Endothelial cell (in vitro differentiated cells): ENCODE data around the gene ZAR1L. TPM values are rescaled to one million over a fixed set of nuclear protein-coding genes. Genes with fewer than 3 reads are reported as not detected.
"Not testable (repeated sequence)": the region's sequence is repeated elsewhere in the genome, so short reads cannot be mapped to it uniquely, and the experiment has no call there.

ENCODE experiments used
- DNase-seq: peaks from one replicate; pipeline ENCODE4 v3.0.0; 2021; ENCODE audit warnings: low spot score
- H3K27ac Mint-ChIP-seq: one replicate; pipeline ENCODE4 v1.8.0; 2021; ENCODE audit warnings: mixed read lengths, inconsistent platforms; ENCODE audit not compliant: unreplicated experiment
- H3K27me3 Mint-ChIP-seq: one replicate; pipeline ENCODE4 v1.8.0; 2021; ENCODE audit warnings: mild to moderate bottlenecking, moderate library complexity, mixed read lengths, inconsistent platforms; ENCODE audit not compliant: unreplicated experiment
- H3K36me3 Mint-ChIP-seq: one replicate; pipeline ENCODE4 v1.8.0; 2021; ENCODE audit warnings: mild to moderate bottlenecking, low read depth, mixed read lengths, inconsistent platforms; ENCODE audit not compliant: unreplicated experiment
- H3K4me1 Mint-ChIP-seq: one replicate; pipeline ENCODE4 v1.8.0; 2021; ENCODE audit warnings: mild to moderate bottlenecking, mixed read lengths, inconsistent platforms; ENCODE audit not compliant: unreplicated experiment
- H3K4me3 Mint-ChIP-seq: one replicate; pipeline ENCODE4 v1.8.0; 2021; ENCODE audit warnings: mild to moderate bottlenecking, mixed read lengths, inconsistent platforms; ENCODE audit not compliant: unreplicated experiment
- H3K9me3 Mint-ChIP-seq: one replicate; pipeline ENCODE4 v1.8.0; 2021; ENCODE audit warnings: mixed read lengths, inconsistent platforms; ENCODE audit not compliant: unreplicated experiment
- long read RNA-seq: library from polyadenylated mRNA; unstranded; transcript quantifications from one replicate; pipeline ENCODE4 v2.0.0, GENCODE V29; 2020; ENCODE audit not compliant: unreplicated experiment
- total RNA-seq: library from RNA; stranded (reverse); fragmentation: NEBNext Ultra II Directional; extraction: Animal tissue kit (Norgen Biotek cat#: 25700); gene quantifications from one replicate; pipeline ENCODE4 v1.2.1, GENCODE V29; 2021; ENCODE audit not compliant: unreplicated experiment
- TF ChIP-seq, protein P1 (sequence below): fragments of 200-600 bp; sonication (generic); IDR thresholded peaks from one replicate; pipeline ENCODE4 v1.5.0; 2021; ENCODE audit warnings: antibody characterized with exemption; ENCODE audit not compliant: unreplicated experiment

Gene ZAR1L
- total RNA-seq, result not detected
- long read RNA-seq, result 0 reads

DNA sequence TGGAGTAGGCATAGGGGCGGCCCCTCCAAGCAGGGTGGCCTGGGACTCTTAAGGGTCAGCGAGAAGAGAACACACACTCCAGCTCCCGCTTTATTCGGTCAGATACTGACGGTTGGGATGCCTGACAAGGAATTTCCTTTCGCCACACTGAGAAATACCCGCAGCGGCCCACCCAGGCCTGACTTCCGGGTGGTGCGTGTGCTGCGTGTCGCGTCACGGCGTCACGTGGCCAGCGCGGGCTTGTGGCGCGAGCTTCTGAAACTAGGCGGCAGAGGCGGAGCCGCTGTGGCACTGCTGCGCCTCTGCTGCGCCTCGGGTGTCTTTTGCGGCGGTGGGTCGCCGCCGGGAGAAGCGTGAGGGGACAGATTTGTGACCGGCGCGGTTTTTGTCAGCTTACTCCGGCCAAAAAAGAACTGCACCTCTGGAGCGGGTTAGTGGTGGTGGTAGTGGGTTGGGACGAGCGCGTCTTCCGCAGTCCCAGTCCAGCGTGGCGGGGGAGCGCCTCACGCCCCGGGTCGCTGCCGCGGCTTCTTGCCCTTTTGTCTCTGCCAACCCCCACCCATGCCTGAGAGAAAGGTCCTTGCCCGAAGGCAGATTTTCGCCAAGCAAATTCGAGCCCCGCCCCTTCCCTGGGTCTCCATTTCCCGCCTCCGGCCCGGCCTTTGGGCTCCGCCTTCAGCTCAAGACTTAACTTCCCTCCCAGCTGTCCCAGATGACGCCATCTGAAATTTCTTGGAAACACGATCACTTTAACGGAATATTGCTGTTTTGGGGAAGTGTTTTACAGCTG, at the start of gene ZAR1L, which contains the start of gene BRCA2:
TSS of gene ZAR1L (minus strand) at position 126 of the 790 bp plus-strand sequence. CDS start 3,438 bp downstream, outside the sequence.
TSS of gene BRCA2 (plus strand) at position 271 of the 790 bp plus-strand sequence. CDS start 953 bp downstream, outside the sequence.
- Mint-ChIP-seq H3K36me3 (no peaks in the 10 kb centered on the region), H3K4me3 (peak within 1 kb of the TSS; percentile 93), H3K9me3 (no peaks in the 10 kb centered on the region), H3K27ac (peak within 1 kb of the TSS; percentile 98), H3K27me3 (peaks cover 2% of the 10 kb centered on the region), H3K4me1 (peaks cover 2% of the 10 kb centered on the region)
- TF ChIP-seq, protein P1, sequence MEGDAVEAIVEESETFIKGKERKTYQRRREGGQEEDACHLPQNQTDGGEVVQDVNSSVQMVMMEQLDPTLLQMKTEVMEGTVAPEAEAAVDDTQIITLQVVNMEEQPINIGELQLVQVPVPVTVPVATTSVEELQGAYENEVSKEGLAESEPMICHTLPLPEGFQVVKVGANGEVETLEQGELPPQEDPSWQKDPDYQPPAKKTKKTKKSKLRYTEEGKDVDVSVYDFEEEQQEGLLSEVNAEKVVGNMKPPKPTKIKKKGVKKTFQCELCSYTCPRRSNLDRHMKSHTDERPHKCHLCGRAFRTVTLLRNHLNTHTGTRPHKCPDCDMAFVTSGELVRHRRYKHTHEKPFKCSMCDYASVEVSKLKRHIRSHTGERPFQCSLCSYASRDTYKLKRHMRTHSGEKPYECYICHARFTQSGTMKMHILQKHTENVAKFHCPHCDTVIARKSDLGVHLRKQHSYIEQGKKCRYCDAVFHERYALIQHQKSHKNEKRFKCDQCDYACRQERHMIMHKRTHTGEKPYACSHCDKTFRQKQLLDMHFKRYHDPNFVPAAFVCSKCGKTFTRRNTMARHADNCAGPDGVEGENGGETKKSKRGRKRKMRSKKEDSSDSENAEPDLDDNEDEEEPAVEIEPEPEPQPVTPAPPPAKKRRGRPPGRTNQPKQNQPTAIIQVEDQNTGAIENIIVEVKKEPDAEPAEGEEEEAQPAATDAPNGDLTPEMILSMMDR, result no peak
- DNase-seq, result peak; percentile 80

DNA sequence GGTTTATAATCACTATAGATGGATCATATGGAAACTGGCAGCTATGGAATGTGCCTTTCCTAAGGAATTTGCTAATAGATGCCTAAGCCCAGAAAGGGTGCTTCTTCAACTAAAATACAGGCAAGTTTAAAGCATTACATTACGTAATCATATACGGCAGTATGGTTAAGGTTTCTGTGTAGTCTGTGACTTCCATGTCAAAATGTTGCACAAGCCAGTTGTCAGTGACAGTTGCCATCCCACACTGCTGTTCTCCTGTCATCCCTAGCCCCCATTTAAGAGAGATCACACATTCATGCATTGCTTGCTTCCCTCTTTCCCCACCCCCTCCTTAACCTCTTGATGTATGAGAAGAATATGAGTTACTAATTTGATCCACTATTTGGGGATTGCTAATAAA, 47.4 kb upstream of the ZAR1L start:
- H3K36me3 Mint-ChIP-seq, result no peaks in the 10 kb centered on the region
- no peaks in the 10 kb centered on the region for H3K9me3 Mint-ChIP-seq
- TF ChIP-seq, protein P1, result no peak
- H3K27ac Mint-ChIP-seq, result no peak overlapping the region
- DNase-seq, result no peak
- H3K4me1 Mint-ChIP-seq, result peaks cover 2% of the 10 kb centered on the region
- H3K27me3 Mint-ChIP-seq, result no peaks in the 10 kb centered on the region
- H3K4me3 Mint-ChIP-seq, result no peak overlapping the region

DNA sequence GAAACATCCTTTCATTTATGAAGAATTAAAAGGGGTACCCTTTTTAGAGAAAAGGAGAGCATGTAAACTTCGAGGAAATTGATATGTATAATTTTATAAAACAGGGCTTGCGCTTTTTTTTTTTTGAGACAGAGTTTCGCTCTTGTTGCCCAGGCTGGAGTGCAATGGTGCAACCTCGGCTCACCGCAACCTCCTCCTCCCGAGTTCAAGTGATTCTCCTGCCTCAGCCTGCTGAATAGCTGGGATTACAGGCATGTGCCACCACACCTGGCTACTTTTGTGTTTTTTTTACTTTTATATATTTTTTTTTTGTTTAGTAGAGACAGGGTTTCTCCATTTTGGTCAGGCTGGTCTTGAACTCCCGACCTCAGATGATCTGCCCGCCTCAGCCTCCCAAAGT, 40.8 kb upstream of the ZAR1L start:
- not testable (repeated sequence) for H3K9me3 Mint-ChIP-seq, H3K27ac Mint-ChIP-seq, H3K36me3 Mint-ChIP-seq, H3K27me3 Mint-ChIP-seq, H3K4me3 Mint-ChIP-seq, H3K4me1 Mint-ChIP-seq, DNase-seq

GRCh38 chr13:32354040-32354439, 38.9 kb upstream of the ZAR1L start:
- Mint-ChIP-seq H3K4me1 (no peaks in the 10 kb centered on the region), H3K9me3 (no peaks in the 10 kb centered on the region), H3K36me3 (peaks cover 8% of the 10 kb centered on the region), H3K27me3 (no peaks in the 10 kb centered on the region), H3K27ac (no peak overlapping the region), H3K4me3 (no peak overlapping the region)
- DNase-seq, result no peak
- TF ChIP-seq, protein P1, result no peak

- H3K4me3 Mint-ChIP-seq, DNase-seq, H3K4me1 Mint-ChIP-seq, H3K9me3 Mint-ChIP-seq, H3K27ac Mint-ChIP-seq, H3K27me3 Mint-ChIP-seq: not testable (repeated sequence)
- H3K36me3 Mint-ChIP-seq, result peaks cover 13% of the 10 kb centered on the region
These were observed 35.8 kb upstream of the ZAR1L start for GRCh38 chr13:32350839-32351441.

DNA sequence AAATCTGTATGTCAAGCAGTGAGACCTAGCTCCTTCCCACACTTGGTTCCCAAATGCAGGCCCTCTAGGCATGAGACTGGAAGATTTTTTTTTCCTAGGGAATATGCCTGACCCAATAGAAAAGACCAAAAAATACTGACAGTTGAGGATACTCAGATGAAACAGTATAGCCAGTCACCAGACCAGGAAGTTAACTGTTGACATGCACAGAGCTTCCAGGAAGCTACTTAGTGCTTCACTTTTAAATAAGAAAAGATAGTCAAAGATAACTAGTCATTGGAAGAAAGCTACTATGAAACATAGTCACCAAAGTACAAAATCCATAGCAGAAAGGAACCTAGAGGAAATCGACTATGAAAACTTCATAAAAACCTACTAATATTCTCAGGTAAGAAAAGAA, 32.5 kb upstream of the ZAR1L start:
- Mint-ChIP-seq H3K9me3 (no peaks in the 10 kb centered on the region), H3K36me3 (peaks cover 13% of the 10 kb centered on the region), H3K27me3 (no peaks in the 10 kb centered on the region), H3K27ac (no peak overlapping the region), H3K4me3 (no peak overlapping the region), H3K4me1 (peaks cover 2% of the 10 kb centered on the region)
- TF ChIP-seq, protein P1, result no peak
- DNase-seq, result no peak
